HG03103 (cell line): ENCODE measurements around the gene ELMO3.

Experiments used
- ATAC-seq: cut with Tn5 transposase; IDR thresholded peaks from one replicate; pipeline ENCODE4 v1.9.1; 2021; ENCODE audit warnings: low read depth; ENCODE audit not compliant: unreplicated experiment

Gene ELMO3

GRCh38 chr16:67163164-67163998 lies 35.5 kb upstream of the ELMO3 start:
- ATAC-seq: no peak

DNA sequence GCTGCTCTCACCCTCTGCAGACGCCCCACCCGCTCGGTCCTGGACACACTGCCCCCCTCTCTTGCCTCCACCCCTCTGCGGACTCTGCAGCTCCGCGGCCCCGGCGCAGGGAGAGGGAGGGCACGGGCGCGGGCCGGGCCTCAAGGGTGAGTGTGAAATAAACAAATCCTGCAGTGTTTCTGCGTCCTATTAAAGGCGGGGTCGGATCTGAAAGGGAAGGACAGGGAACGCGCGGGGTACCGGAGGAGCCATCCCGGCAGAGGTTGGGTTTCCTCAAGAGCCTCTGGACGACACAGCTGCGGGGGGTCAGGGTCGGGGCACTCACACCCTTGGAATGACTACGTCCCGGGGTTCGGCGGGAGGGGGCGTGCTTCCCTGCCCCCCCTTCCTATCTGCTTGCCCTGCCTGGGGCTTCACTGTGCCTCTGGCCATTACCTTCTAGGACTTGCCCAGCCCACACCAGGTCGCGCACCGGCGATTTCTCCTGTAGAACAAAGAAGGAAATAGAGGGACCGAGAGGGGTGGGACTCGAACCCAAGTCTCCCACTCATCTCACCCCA lies 34.9 kb upstream of the ELMO3 start:
- no peak for ATAC-seq

GRCh38 chr16:67164599-67165061 lies 34.3 kb upstream of the ELMO3 start, which contains the start of gene HSF4:
TSS of gene HSF4 (plus strand) at chr16:67164745. CDS start at chr16:67164812, 67 bp downstream.
- ATAC-seq: no peak

DNA sequence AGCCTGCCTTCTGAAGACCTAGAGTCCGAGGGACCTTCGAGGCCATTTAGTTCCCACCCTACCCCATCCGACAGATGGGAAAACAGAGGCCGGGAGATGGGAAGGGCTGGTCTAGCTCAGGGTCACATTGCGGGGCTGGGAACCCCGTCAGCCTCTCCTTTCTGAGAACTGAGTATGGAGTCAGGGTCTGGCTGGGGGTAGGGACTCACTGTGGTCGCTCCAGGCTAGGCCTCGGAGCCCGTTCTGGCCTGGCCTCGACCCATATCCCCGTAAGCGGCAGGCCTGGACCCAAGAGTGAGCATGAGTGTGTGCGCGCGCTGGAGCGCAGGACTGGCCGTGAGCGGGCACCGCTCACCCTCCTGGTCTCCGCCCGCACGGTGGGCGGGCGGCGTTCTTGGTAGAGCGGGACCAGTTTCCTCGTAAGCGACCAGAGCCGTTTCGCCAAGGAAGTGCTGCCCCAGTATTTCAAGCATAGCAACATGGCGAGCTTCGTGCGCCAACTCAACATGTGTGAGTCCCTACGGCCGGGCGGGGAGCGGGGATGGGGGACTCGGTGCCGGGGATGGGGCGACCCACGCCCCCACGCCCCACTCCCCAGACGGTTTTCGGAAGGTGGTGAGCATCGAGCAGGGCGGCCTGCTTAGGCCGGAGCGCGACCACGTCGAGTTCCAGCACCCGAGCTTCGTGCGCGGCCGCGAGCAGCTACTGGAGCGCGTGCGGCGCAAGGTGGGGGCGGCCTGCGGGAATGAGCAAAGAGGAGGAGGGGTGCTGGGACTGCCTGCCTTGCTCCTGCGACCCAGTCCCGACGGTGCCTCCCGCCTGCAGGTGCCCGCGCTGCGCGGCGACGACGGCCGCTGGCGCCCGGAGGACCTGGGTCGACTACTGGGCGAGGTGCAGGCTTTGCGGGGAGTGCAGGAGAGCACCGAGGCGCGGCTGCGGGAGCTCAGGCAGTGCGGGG lies 33.5 kb upstream of the ELMO3 start:
- ATAC-seq: no peak

DNA sequence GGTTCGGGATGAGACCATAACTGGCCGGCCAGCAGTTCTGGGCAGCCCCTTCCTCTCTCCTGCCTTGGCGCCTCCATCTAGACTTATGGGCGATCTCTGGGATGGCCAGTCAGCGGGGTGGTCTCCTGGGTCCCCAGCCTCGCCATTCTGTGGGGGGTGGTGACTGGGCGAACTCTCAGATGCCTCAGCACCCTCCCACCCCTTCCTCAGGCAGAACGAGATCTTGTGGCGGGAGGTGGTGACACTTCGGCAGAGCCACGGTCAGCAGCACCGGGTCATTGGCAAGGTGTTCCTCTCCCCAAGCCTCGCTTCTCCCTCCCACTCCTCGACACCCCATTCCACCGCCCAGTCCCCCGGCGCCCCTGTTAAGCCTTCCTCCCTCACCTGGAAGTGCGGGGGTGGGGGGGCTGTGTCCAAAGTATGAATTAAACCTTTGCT lies 32.8 kb upstream of the ELMO3 start:
- ATAC-seq: no peak

GRCh38 chr16:67166598-67167168 lies 32.2 kb upstream of the ELMO3 start:
- no peak for ATAC-seq

- no peak for ATAC-seq
Measured at GRCh38 chr16:67167588-67167987, 31.3 kb upstream of the ELMO3 start.

GRCh38 chr16:67169011-67169451 lies 29.9 kb upstream of the ELMO3 start:
- ATAC-seq: no peak

- ATAC-seq: no peak
Measured at GRCh38 chr16:67169642-67170167, 29.2 kb upstream of the ELMO3 start.

- ATAC-seq: peak; percentile 31
Measured at GRCh38 chr16:67170168-67170948, 28.6 kb upstream of the ELMO3 start, which contains the start of gene NOL3. TSS of gene NOL3 (plus strand) at chr16:67170538.

DNA sequence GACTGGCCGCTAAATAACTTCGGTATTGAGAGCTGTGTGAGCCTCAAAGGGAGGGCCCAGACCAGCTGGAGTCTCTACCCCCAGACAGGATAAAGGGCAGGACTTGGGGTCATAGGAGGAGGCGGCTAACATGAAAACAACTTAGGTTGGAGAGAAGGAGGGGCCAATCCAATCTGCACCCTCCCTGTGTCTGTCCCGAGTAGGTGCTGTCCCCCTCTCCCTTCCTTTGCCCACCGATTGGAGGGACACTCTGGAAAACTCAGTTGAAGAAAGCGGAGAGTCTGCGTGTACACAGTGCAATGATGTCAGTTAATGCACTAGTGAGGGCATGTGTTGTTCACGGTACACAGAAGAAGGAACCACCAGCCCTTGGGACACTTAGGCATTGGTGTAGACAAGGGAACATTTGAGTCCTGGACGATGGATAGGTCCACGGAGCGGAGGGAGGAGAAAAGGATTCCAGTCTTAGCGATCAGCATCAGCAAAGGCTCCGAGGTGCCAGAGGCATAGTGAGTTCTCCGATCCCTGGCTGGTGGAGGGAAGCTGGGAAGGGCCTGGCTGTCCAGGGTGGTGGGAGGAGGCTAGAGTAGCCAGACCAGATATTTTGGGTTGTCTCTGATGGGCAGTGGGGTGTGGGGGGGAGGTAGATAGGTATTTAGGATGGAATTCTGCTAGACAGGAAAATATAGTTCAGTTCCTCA lies 27.8 kb upstream of the ELMO3 start:
- ATAC-seq: no peak

- no peak for ATAC-seq
Measured at GRCh38 chr16:67173323-67173722, 25.6 kb upstream of the ELMO3 start.

DNA sequence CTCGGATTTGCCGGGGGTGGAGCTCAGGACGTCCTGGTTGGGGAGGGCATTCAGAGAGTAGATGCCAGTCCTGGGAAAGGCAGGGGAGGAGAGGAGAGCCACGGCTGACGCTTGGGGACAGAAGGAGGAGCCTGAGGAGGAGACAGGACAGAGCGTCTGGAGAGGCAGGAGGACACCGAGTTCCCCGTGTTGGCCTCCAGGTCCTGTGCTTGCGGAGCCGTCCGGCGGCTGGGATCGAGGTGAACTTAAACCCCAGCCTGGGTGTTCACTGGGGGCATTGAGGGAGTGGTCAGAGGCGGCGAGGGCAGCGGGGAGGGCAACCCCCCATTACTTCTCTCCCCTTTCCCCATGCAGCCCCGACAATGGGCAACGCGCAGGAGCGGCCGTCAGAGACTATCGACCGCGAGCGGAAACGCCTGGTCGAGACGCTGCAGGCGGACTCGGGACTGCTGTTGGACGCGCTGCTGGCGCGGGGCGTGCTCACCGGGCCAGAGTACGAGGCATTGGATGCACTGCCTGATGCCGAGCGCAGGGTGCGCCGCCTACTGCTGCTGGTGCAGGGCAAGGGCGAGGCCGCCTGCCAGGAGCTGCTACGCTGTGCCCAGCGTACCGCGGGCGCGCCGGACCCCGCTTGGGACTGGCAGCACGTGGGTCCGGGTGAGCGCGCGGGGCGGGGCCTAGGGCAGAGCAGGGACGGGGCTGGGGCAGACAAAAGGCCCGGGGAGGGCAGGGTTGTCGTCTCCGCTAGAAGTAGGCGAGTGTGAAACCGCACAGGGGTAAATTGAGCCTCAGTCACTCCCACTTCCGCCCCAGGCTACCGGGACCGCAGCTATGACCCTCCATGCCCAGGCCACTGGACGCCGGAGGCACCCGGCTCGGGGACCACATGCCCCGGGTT lies 24.9 kb upstream of the ELMO3 start:
- ATAC-seq: no peak

GRCh38 chr16:67174706-67175231 lies 24.2 kb upstream of the ELMO3 start:
- no peak for ATAC-seq

- ATAC-seq: no peak
Measured at GRCh38 chr16:67176662-67177061, 22.3 kb upstream of the ELMO3 start.

DNA sequence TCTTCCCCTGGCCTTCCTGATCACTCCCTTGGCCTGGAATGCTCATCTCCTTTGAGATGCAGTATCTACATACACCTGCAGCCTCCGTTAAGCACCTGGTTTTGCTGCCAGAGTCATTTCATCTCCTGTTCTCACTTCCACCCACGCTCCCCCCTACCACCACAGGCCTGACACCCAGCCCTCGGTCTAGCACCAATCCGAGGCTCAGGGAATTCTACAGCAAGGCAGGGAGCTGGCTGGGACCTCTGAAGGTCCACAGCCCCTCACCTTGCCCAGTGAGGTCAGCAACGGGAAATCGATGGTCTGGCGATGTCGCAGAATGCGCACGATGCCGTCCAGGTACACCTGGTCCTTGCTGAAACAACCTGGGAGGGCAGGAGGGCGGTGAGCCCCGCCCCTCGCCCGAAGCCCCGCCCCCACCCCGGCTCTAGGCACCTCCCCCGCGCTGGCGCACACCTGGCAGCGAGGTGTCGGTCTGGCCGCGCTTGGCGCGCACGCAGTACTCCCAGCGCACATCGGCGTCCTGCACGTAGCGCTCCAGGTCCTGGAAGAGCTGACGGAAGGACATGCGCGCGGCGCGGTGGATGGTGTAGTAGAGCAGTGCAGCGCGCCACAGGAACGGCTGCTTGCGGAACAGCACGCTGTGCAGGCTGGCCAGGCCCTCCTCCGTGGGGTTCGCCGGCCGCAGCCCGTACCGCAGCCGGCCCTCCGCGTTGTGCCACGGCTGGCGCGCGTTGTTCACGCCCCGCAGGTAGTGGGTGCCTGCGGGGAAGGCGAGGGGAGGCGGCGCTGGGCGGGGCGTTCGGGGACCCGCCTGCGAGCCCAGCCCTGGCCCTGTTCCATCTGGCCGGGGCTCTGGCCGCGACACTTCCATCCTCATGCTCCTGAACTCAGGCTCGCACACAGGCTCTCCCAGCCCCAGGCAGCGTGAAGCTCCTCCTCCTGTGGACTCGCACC lies 20.9 kb upstream of the ELMO3 start:
- ATAC-seq: no peak
